Endothelial cell of umbilical vein (primary cell): ENCODE data around the gene CPT1A. TPM values are rescaled to one million over a fixed set of nuclear protein-coding genes. Genes with fewer than 3 reads are reported as not detected.

Source experiments
- BruUV-seq: library from RNA; stranded (reverse); fragments of 400-500 nt; replicated peaks from 2 replicates; lab custom pipeline; 2021; lab: Mats Ljungman, UMichigan
- CTCF ChIA-PET: fragments of 300-600, 350-600 bp; sonication (Branson Sonifier 250); formaldehyde crosslinking; loops from one replicate; lab custom pipeline; 2021; ENCODE audit warnings: antibody characterized with exemption, inconsistent platforms; lab: Charles Lee
- POLR2A ChIA-PET: fragments of 300-600, 350-600 bp; sonication (Branson Sonifier 250); formaldehyde crosslinking; loops from one replicate; lab custom pipeline; 2021; ENCODE audit warnings: antibody characterized with exemption, inconsistent platforms; lab: Charles Lee
- DNase-seq: peaks from one replicate; pipeline ENCODE4 v3.0.0-alpha.2; 2011; ENCODE audit warnings: low read depth, low spot score
- FAIRE-seq: peaks from 2 replicates; lab custom pipeline; 2011; peaks lifted over from hg19 to GRCh38; lab: Jason Lieb, UNC
- H2AFZ ChIP-seq: 2 replicates; pipeline ENCODE4 v1.6.0; 2012; ENCODE audit warnings: low read depth, low read length, control low read depth, inconsistent platforms
- H3K27ac ChIP-seq: 2 replicates; pipeline ENCODE4 v1.5.1; 2011; ENCODE audit warnings: low read depth, mild to moderate bottlenecking, control low read depth, low read length, moderate library complexity; ENCODE audit not compliant: insufficient read depth
- H3K27me3 ChIP-seq, 2 experiments: 2 replicates each; pipeline versions ENCODE4 v1.6.0 to v1.6.1; 2011; ENCODE audit warnings: low read length in 2 of 2, mixed read lengths in 1 of 2; ENCODE audit not compliant: control insufficient read depth in 2 of 2, insufficient read depth in 2 of 2
- H3K36me3 ChIP-seq, 2 experiments: 2 replicates in 1 of 2; 3 replicates in 1 of 2; pipeline ENCODE4 v1.5.1; 2011; ENCODE audit warnings: low read length in 2 of 2, mild to moderate bottlenecking in 1 of 2, moderate library complexity in 1 of 2; ENCODE audit not compliant: control insufficient read depth in 2 of 2, insufficient read depth in 2 of 2; ENCODE audit errors: extremely low read depth in 1 of 2
- H3K4me1 ChIP-seq: 3 replicates; pipeline ENCODE4 v1.5.1; 2011; ENCODE audit warnings: mild to moderate bottlenecking, low read length; ENCODE audit not compliant: control insufficient read depth, insufficient read depth; ENCODE audit errors: extremely low read depth
- H3K4me2 ChIP-seq: 2 replicates; pipeline ENCODE4 v1.6.1; 2011; ENCODE audit warnings: low read length, control low read depth, mixed read lengths; ENCODE audit not compliant: insufficient read depth
- H3K4me3 ChIP-seq, 3 experiments: fragments of 200-600 bp in 1 of 3; sonication (generic), shearing (Covaris generic) in 1 of 3; replicated peaks in 1 of 3; 2 replicates each; pipeline ENCODE4 v1.5.1; 2011 to 2016; ENCODE audit warnings: control low read depth in 3 of 3, low read length in 3 of 3, mild to moderate bottlenecking in 2 of 3, inconsistent platforms in 1 of 3, low read depth in 1 of 3, moderate library complexity in 1 of 3; ENCODE audit not compliant: insufficient read depth in 1 of 3
- H3K79me2 ChIP-seq: 2 replicates; pipeline ENCODE4 v1.6.0; 2012; ENCODE audit warnings: low read length, inconsistent platforms; ENCODE audit not compliant: control insufficient read depth, insufficient read depth
- H3K9ac ChIP-seq: replicated peaks from 2 replicates; pipeline ENCODE3; 2011; ENCODE audit warnings: low read length, control low read depth; ENCODE audit not compliant: insufficient read depth; ENCODE audit errors: extremely low read depth
- H3K9me1 ChIP-seq: replicated peaks from 3 replicates; pipeline ENCODE4 v1.6.0; 2011; ENCODE audit warnings: mild to moderate bottlenecking, low read length; ENCODE audit not compliant: control insufficient read depth, insufficient read depth; ENCODE audit errors: extremely low read depth
- H3K9me3 ChIP-seq: replicated peaks from 2 replicates; pipeline ENCODE4 v1.5.1; 2012; ENCODE audit warnings: low read length, inconsistent platforms; ENCODE audit not compliant: control insufficient read depth, insufficient read depth
- H4K20me1 ChIP-seq: replicated peaks from 2 replicates; pipeline ENCODE3; 2011; ENCODE audit warnings: mild to moderate bottlenecking, low read length; ENCODE audit not compliant: control insufficient read depth, insufficient read depth; ENCODE audit errors: extremely low read depth
- MAX ChIP-seq: IDR thresholded peaks from 2 replicates; pipeline ENCODE4 v1.6.1; 2011; ENCODE audit not compliant: insufficient read depth, insufficient read length
- POLR2A ChIP-seq: IDR thresholded peaks from 2 replicates; pipeline ENCODE4 v1.6.1; 2012; ENCODE audit warnings: low read depth, mild to moderate bottlenecking, control low read depth, low read length
- POLR2AphosphoS5 ChIP-seq: IDR thresholded peaks from 2 replicates; pipeline ENCODE4 v1.6.1; 2012; ENCODE audit warnings: low read depth, mild to moderate bottlenecking, control low read depth, low read length, moderate library complexity; ENCODE audit not compliant: insufficient read depth
- dilution Hi-C: fragments of 300-500 bp; cut with MboI; formaldehyde crosslinking; loops from one replicate; pipeline ENCODE4 v1.15.0; 2019; ENCODE audit warnings: low sequenced_read_pairs; ENCODE audit not compliant: extremely low pct_ligation_motif_present
- intact Hi-C: fragments of 100-400 bp; cut with micrococcal nuclease; formaldehyde crosslinking; loops from one replicate; pipeline ENCODE4 v1.10.0; 2022
- polyA plus RNA-seq, 4 experiments: library from polyadenylated mRNA; depleted of rRNA in 3 of 4; stranded (reverse) in 3 of 4; unstranded in 1 of 4; fragments of >200 nt; gene quantifications; 2 replicates each; pipeline versions ENCODE4 v1.2.1 to v1.2.3, GENCODE V29; 2011 to 2012; ENCODE audit warnings: missing spikeins in 1 of 4
- total RNA-seq: library from RNA; stranded (reverse); gene quantifications from 2 replicates; pipeline ENCODE4 v1.2.3, GENCODE V29; 2021
- TF ChIP-seq, protein P1 (sequence below), 2 donors: IDR thresholded peaks; 1 replicate in 1 of 2; 2 replicates in 1 of 2; pipeline ENCODE4 v1.5.1; 2011; ENCODE audit warnings: low read length in 2 of 2, mild to moderate bottlenecking in 2 of 2, moderate library complexity in 2 of 2, control low read depth in 1 of 2, inconsistent platforms in 1 of 2, low read depth in 1 of 2; ENCODE audit not compliant: insufficient read depth in 1 of 2; ENCODE audit errors: extremely low read depth in 1 of 2

The CPT1A gene
- total and polyA plus RNA-seq, 2 donors (not counting 3 experiments of a cell fraction or from before 2014, with no cell fraction given), result 26.3 to 62.1 TPM

- H3K27ac ChIP-seq, result no peak overlapping the region
- no peaks in the 10 kb centered on the region for H3K9me1 ChIP-seq
- intact Hi-C loops (no loop called here), dilution Hi-C loops (no loop called here)
- H3K9me3 ChIP-seq, result no peaks in the 10 kb centered on the region
- no TSS peak for BruUV-seq
- no peak for DNase-seq
- no peak overlapping the region for H2AFZ ChIP-seq
- POLR2A ChIA-PET, result no interaction called here
- TF ChIP-seq MAX, result no peak
- peaks cover 2 to 41% of the 10 kb centered on the region in 2 experiments for H3K36me3 ChIP-seq
- H4K20me1 ChIP-seq, result no peaks in the 10 kb centered on the region
- no peak for FAIRE-seq
- H3K4me1 ChIP-seq, result no peaks in the 10 kb centered on the region
- CTCF ChIA-PET, result no interaction called here
- H3K9ac ChIP-seq, result no peak overlapping the region
- H3K27me3 ChIP-seq, result no peaks in the 10 kb centered on the region
- H3K79me2 ChIP-seq, result no peaks in the 10 kb centered on the region
- no peak overlapping the region for H3K4me3 ChIP-seq
- H3K4me2 ChIP-seq, result no peak overlapping the region
Measured at GRCh38 chr11:68762481-68762880, 79.2 kb downstream of the CPT1A start.

- Histone ChIP-seq H3K27ac (no peak overlapping the region), H3K4me3 (no peak overlapping the region), H3K9me3 (no peaks in the 10 kb centered on the region), H3K4me2 (no peak overlapping the region), H3K4me1 (no peaks in the 10 kb centered on the region), H3K27me3 (no peaks in the 10 kb centered on the region), H2AFZ (no peak overlapping the region), H3K79me2 (no peaks in the 10 kb centered on the region), H4K20me1 (no peaks in the 10 kb centered on the region), H3K9me1 (no peaks in the 10 kb centered on the region), H3K9ac (no peak overlapping the region), H3K36me3 (peaks cover 4 to 48% of the 10 kb centered on the region in 2 experiments)
- FAIRE-seq (no peak), DNase-seq (no peak)
- ChIA-PET CTCF (no interaction called here), POLR2A (no interaction called here)
- no TSS peak for BruUV-seq
- dilution Hi-C loops (no loop called here), intact Hi-C loops (no loop called here)
- no peak for TF ChIP-seq POLR2AphosphoS5
- TF ChIP-seq, protein P1, sequence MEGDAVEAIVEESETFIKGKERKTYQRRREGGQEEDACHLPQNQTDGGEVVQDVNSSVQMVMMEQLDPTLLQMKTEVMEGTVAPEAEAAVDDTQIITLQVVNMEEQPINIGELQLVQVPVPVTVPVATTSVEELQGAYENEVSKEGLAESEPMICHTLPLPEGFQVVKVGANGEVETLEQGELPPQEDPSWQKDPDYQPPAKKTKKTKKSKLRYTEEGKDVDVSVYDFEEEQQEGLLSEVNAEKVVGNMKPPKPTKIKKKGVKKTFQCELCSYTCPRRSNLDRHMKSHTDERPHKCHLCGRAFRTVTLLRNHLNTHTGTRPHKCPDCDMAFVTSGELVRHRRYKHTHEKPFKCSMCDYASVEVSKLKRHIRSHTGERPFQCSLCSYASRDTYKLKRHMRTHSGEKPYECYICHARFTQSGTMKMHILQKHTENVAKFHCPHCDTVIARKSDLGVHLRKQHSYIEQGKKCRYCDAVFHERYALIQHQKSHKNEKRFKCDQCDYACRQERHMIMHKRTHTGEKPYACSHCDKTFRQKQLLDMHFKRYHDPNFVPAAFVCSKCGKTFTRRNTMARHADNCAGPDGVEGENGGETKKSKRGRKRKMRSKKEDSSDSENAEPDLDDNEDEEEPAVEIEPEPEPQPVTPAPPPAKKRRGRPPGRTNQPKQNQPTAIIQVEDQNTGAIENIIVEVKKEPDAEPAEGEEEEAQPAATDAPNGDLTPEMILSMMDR (IDR thresholded peaks at IDR 0.05; ENCODE audit: extremely low read depth in 1 of 2, insufficient read depth in 1 of 2, low read depth in 1 of 2, low read length in 2 of 2), result no peak
- TF ChIP-seq MAX, result no peak
- no peak for TF ChIP-seq POLR2A
Measured at GRCh38 chr11:68761801-68762200, 79.9 kb downstream of the CPT1A start.
